ENCODE results near the gene FADS3.

DNA sequence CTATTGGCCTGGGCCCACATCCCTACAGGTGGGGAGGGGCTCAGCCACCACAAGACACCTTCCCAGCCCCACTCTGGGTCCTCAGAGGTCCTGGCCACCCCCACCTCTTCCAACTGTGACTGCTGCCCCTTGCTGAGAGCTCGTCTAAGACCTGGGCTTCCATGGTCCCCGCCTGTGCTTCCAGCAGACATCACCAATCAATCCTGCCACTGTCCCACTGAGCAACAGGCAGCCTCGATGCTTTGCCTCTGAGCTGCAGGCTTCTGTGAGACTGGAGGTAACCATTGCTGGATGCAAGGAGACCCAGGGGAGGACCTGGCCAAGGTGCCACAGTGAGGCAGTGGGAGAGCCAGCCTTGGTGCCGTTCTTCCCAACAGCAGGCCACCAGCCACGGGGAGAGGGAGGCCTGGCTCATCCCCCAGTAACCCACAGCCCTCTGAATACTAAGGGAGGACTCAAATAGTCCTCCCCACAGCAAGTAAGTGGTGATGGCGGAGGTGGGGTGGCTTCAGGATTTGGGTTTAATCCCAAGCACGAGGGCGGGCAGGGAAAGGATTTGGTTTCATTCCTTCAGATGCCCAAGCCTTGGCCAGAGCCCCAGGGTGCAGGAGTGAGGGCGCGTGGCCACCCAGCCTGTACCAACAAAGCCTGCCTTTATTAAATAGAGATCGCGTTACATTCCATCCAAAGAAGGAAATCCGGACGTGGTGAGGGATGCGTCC, 5.5 kb upstream of the FADS3 start:
- TF ChIP-seq, protein P1, sequence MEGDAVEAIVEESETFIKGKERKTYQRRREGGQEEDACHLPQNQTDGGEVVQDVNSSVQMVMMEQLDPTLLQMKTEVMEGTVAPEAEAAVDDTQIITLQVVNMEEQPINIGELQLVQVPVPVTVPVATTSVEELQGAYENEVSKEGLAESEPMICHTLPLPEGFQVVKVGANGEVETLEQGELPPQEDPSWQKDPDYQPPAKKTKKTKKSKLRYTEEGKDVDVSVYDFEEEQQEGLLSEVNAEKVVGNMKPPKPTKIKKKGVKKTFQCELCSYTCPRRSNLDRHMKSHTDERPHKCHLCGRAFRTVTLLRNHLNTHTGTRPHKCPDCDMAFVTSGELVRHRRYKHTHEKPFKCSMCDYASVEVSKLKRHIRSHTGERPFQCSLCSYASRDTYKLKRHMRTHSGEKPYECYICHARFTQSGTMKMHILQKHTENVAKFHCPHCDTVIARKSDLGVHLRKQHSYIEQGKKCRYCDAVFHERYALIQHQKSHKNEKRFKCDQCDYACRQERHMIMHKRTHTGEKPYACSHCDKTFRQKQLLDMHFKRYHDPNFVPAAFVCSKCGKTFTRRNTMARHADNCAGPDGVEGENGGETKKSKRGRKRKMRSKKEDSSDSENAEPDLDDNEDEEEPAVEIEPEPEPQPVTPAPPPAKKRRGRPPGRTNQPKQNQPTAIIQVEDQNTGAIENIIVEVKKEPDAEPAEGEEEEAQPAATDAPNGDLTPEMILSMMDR (conservative IDR thresholded peaks at IDR 0.05; ENCODE audit: low read depth in 2 of 2), result no peak
- TF ChIP-seq POLR2AphosphoS5 (IDR thresholded peaks at IDR 0.05; ENCODE audit: low read depth), result no peak
- TF ChIP-seq EZH2phosphoT487 (IDR thresholded peaks at IDR 0.05; ENCODE audit: unreplicated experiment), result no peak
- no peak for TF ChIP-seq EZH2 (IDR thresholded peaks at IDR 0.05; ENCODE audit: low read depth, unreplicated experiment)
- TF ChIP-seq ZNF462 (CRISPR knock-in tag; IDR thresholded peaks at IDR 0.05), result no peak
- TF ChIP-seq JUNB (IDR thresholded peaks at IDR 0.05; ENCODE audit: unreplicated experiment), result no peak
